Mucosa of descending colon (tissue), 3 donors: ENCODE results near the gene TMEM81. TPM values are rescaled to one million over a fixed set of nuclear protein-coding genes. Genes with fewer than 3 reads are reported as not detected.

Experiments used
- ATAC-seq: fragments of 200-7000 bp; cut with Tn5 transposase; one replicate; pipeline ENCODE4 v1.9.1; 2020; ENCODE audit warnings: mild to moderate bottlenecking, moderate library complexity
- DNase-seq, 3 donors: peaks; one replicate each; pipeline ENCODE4 v3.0.0-alpha.2; 2020
- H3K36me3 ChIP-seq: fragments of 200-600 bp; one replicate; pipeline ENCODE4 v1.8.0; 2021; ENCODE audit warnings: low read depth, mild to moderate bottlenecking
- H3K4me1 ChIP-seq: fragments of 200-600 bp; one replicate; pipeline ENCODE4 v1.8.0; 2021; ENCODE audit warnings: low read depth, mild to moderate bottlenecking
- H3K4me3 ChIP-seq: fragments of 200-600 bp; one replicate; pipeline ENCODE4 v1.8.0; 2021; ENCODE audit warnings: mild to moderate bottlenecking
- H3K9me3 ChIP-seq: fragments of 200-600 bp; one replicate; pipeline ENCODE4 v1.8.0; 2021; ENCODE audit warnings: mild to moderate bottlenecking
- CTCF ChIP-seq: fragments of 200-600 bp; IDR thresholded peaks from one replicate; pipeline ENCODE4 v1.8.0; 2022; ENCODE audit warnings: antibody characterized with exemption, mild to moderate bottlenecking
- intact Hi-C, 2 donors: fragments of 100-400 bp; cut with DNase I in 1 of 2; cut with micrococcal nuclease in 1 of 2; formaldehyde crosslinking; loops; one replicate each; pipeline versions ENCODE4 v1.11.0 to v1.11.1; 2022; cut with DNase I, micrococcal nuclease
- total RNA-seq, 3 donors: library from RNA; stranded (reverse); fragmentation: NEBNext Ultra II Directional in 2 of 3; extraction: Animal tissue kit (Norgen Biotek cat#: 25700) in 2 of 3; gene quantifications; one replicate each; pipeline versions ENCODE4 v1.2.1 to v1.2.4, GENCODE V29; 2021 to 2023
- donor health status: DM: no; HTN: no; CAD: no; lungs with moderate emphysema.
- donor health status: DM: no; HTN: no; CAD: no.
- donor health status: DM: no; HTN: yes; CAD: no.

Gene TMEM81
- total RNA-seq, 3 donors from 2014 or later, result 1.9 to 3.8 (median 2.3) TPM

DNA sequence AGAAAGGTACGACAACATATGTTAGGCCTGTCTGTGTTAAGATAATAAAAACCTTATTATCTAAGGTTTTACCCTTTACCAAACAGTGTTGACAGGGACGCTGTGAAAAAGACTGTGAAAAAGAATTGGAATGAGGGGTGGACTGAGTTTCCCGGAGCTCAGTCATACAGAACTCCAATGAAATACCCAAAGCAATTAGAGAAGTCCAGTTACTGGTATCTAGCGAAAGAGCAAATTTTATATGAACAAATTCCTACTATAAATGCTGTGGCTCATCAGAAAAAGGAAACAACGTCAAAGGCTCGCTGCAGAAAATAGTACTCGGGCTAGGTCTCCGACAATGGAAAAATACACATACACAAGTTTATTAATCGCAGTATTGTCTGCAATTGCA is 38.2 kb upstream of the TMEM81 start:
- Histone ChIP-seq H3K4me3 (no peak overlapping the region), H3K9me3 (no peaks in the 10 kb centered on the region), H3K36me3 (no peaks in the 10 kb centered on the region), H3K4me1 (peaks cover 18% of the 10 kb centered on the region)
- ATAC-seq, result peak; percentile 5
- TF ChIP-seq CTCF, result no peak
- intact Hi-C loops, result no loop called here
- DNase-seq, result no peak

DNA sequence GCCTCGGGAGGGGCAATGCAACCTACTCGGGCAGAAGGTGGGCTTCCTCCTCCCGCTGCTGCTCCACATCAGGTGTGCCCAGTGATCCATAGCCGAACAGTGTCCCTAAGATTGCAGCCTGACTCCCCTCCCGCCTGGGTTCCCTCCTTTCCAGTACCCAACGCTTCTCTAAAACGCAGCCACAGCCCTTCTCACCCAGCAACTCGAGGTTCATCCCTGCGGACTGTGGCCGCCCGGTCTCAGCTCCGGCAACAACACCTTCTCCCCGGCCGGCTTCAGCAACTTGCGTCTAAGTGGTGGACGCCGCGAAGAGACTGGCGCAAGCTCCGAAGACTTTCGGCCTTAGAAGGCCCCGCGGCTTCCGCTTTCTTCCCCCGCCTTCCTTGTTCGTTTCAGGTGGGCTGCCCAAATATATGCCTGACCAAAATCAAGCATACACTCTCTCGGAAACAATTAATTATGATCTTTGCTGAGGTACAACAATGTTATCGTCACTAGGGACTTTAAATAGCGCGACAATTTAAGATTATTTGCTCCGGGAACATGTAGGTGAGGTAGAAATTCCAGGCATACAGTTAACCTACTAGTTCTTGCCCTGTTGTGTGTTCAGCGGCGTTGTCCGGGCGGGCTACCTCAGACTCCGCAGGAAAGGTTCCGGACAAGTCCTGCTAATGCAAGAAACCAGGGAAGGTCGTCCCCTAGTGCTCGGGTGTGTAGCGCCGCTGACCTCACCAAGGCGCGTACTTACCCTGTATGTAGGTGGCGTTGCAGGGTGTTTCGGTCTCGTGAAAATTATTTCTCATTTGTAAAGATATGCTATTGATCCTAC is 37.6 kb upstream of the TMEM81 start, which contains the start of gene RBBP5:
TSS of gene RBBP5 (minus strand) at position 319 of the 829 bp plus-strand sequence. CDS start at position 214, 105 bp downstream.
- peak within 1 kb of the TSS; percentile 73 for H3K4me3 ChIP-seq
- DNase-seq, result peak; percentile 95 to 98 (median 97)
- no peaks in the 10 kb centered on the region for H3K9me3 ChIP-seq
- no peaks in the 10 kb centered on the region for H3K36me3 ChIP-seq
- intact Hi-C loops, result no loop called here
- peaks cover 18% of the 10 kb centered on the region for H3K4me1 ChIP-seq
- TF ChIP-seq CTCF, result peak; percentile 67
- peak; percentile 99 for ATAC-seq

- Histone ChIP-seq H3K4me3 (no peak overlapping the region), H3K36me3 (no peaks in the 10 kb centered on the region), H3K4me1 (peaks cover 18% of the 10 kb centered on the region), H3K9me3 (no peaks in the 10 kb centered on the region)
- no peak for TF ChIP-seq CTCF
- no peak for DNase-seq
- intact Hi-C loops, result no loop called here
- ATAC-seq, result no peak
Observed at GRCh38 chr1:205118752-205119151, 34.5 kb upstream of the TMEM81 start.

GRCh38 chr1:205111354-205111753 is 27.1 kb upstream of the TMEM81 start:
- DNase-seq, result no peak
- Histone ChIP-seq H3K4me1 (no peaks in the 10 kb centered on the region), H3K9me3 (no peaks in the 10 kb centered on the region), H3K36me3 (no peaks in the 10 kb centered on the region), H3K4me3 (no peak overlapping the region)
- TF ChIP-seq CTCF, result no peak
- no peak for ATAC-seq
- intact Hi-C loops, result no loop called here

DNA sequence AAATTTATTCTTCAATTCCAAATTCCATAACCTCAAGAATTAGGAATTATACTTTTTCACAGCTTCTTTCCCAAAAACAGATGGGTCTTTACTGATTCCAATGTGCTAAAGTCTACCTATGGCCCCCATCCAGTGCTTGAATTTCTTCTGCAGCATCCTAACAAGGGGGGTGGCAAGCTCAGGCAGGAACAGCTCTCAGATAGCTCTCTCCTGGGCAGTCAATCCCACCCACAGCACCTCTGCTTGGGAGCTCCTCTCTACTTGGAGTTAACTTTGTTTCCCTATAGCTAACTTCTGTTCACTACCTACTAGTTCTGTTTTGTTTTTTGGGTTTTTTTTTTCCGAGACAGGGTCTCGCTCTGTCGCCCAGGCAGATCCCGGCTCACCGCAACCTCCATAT is 25.5 kb upstream of the TMEM81 start:
- ATAC-seq (no peak), DNase-seq (no peak)
- Histone ChIP-seq H3K36me3 (no peaks in the 10 kb centered on the region), H3K4me3 (no peak overlapping the region), H3K9me3 (no peaks in the 10 kb centered on the region), H3K4me1 (no peaks in the 10 kb centered on the region)
- intact Hi-C loops, result no loop called here
- TF ChIP-seq CTCF, result no peak
